ENCODE data around the gene MRPS22.

- no peak for TF ChIP-seq ZNF79 (CRISPR knock-in tag; IDR thresholded peaks at IDR 0.05; ENCODE audit: low read depth)
- TF ChIP-seq NCOA2 (IDR thresholded peaks at IDR 0.05; ENCODE audit: partially characterized antibody in 2 of 2), result no peak
- no peak for TF ChIP-seq JUN (IDR thresholded peaks at IDR 0.05; ENCODE audit: borderline replicate concordance, low read depth, low read length)
- no peak for TF ChIP-seq JUN (CRISPR knock-in tag; IDR thresholded peaks at IDR 0.05; ENCODE audit: borderline replicate concordance)
- no peak for TF ChIP-seq TCF7 (IDR thresholded peaks at IDR 0.05; ENCODE audit: borderline replicate concordance)
- TF ChIP-seq MAFK (IDR thresholded peaks at IDR 0.05; ENCODE audit: low read length), result no peak
- TF ChIP-seq, protein P1, sequence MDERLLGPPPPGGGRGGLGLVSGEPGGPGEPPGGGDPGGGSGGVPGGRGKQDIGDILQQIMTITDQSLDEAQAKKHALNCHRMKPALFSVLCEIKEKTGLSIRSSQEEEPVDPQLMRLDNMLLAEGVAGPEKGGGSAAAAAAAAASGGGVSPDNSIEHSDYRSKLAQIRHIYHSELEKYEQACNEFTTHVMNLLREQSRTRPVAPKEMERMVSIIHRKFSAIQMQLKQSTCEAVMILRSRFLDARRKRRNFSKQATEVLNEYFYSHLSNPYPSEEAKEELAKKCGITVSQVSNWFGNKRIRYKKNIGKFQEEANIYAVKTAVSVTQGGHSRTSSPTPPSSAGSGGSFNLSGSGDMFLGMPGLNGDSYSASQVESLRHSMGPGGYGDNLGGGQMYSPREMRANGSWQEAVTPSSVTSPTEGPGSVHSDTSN (CRISPR knock-in tag; IDR thresholded peaks at IDR 0.05; ENCODE audit: low read depth), result no peak
- TF ChIP-seq, protein P1 (tag; conservative IDR thresholded peaks at IDR 0.05; ENCODE audit: low read depth), result no peak
- TF ChIP-seq ZKSCAN3 (CRISPR knock-in tag; IDR thresholded peaks at IDR 0.05), result no peak
- no peak for TF ChIP-seq ETV5 (CRISPR knock-in tag; IDR thresholded peaks at IDR 0.05; ENCODE audit: low read depth)
- no peak for TF ChIP-seq DPF2 (IDR thresholded peaks at IDR 0.05)
- no peak for TF ChIP-seq MAX (CRISPR knock-in tag; IDR thresholded peaks at IDR 0.05)
- no peak for TF ChIP-seq KHSRP (IDR thresholded peaks at IDR 0.05)
Observed at GRCh38 chr3:139388077-139388476, 44.3 kb downstream of the MRPS22 start.
